ENCODE results near the gene TPTE2. TPM values are rescaled to one million over a fixed set of nuclear protein-coding genes. Genes with fewer than 3 reads are reported as not detected.
A peak's percentile ranks its signal among the peaks of the same experiment; 100 is the strongest.

The TPTE2 gene
- total and polyA plus RNA-seq, 10 of the 15 experiments (the other 5 are each of a cell fraction or from before 2014, with no cell fraction given), result 0.31 to 1.9 (median 1.2) TPM

GRCh38 chr13:19586904-19587634 lies 25.7 kb upstream of the TPTE2 start:
- TSS peak; percentile 84 for BruUV-seq (replicated peaks)
- H2AFZ ChIP-seq (ENCODE audit: control insufficient read depth, low read depth, low read length), result peak overlapping the region; percentile 89
- peak; percentile 22 for TF ChIP-seq E2F8 (IDR thresholded peaks at IDR 0.05; ENCODE audit: low read depth, partially characterized antibody)
- TF ChIP-seq ZBTB11 (CRISPR knock-in tag; IDR thresholded peaks at IDR 0.05), result peak; percentile 74
- no peak for TF ChIP-seq KLF5 (IDR thresholded peaks at IDR 0.05; ENCODE audit: partially characterized antibody)
- TF ChIP-seq LARP7 (IDR thresholded peaks at IDR 0.05), result 0 out of 2 replicates have a peak, but pooled peaks have one; percentile 31
- peak; percentile 73 for TF ChIP-seq IKZF1 (conservative IDR thresholded peaks at IDR 0.05)
- peak; percentile 25; the same call in 1 of the 2 replicates for TF ChIP-seq RAD21 (IDR thresholded peaks at IDR 0.05; ENCODE audit: insufficient read depth, low read depth, low read length)
- TF ChIP-seq SIX5 (IDR thresholded peaks at IDR 0.05; ENCODE audit: low read depth, low read length, severe bottlenecking), result peak; percentile 31
- TF ChIP-seq GATAD2B (conservative IDR thresholded peaks at IDR 0.05; ENCODE audit: low read depth), result peak; percentile 68; the same call in 1 of the 2 replicates
- TF ChIP-seq KDM1A (IDR thresholded peaks at IDR 0.05; ENCODE audit: borderline replicate concordance), result no peak
- peak; percentile 73; the same call in 1 of the 2 replicates for TF ChIP-seq DPF2 (IDR thresholded peaks at IDR 0.05)
- TF ChIP-seq SMC3 (IDR thresholded peaks at IDR 0.05; ENCODE audit: borderline replicate concordance, low read length), result 0 out of 2 replicates have a peak, but pooled peaks have one; percentile 8
- TF ChIP-seq MEF2A (IDR thresholded peaks at IDR 0.05; ENCODE audit: insufficient read depth, low read depth, low read length), result 0 out of 2 replicates have a peak, but pooled peaks have one; percentile 14
- peak; percentile 71; the same call in 1 of the 2 replicates for TF ChIP-seq CBFB (IDR thresholded peaks at IDR 0.05; ENCODE audit: low read depth)
- TF ChIP-seq STAT1 (conservative IDR thresholded peaks at IDR 0.05), result no peak

More at GRCh38 chr13:19586904-19587634, 25.7 kb upstream of the TPTE2 start:
- in situ Hi-C loops (cut with MboI) (no loop called here), intact Hi-C loops (cut with micrococcal nuclease; ENCODE audit: unreplicated experiment) (no loop called here)
- ChIA-PET SMC1A (ENCODE audit: uncharacterized antibody, unreplicated experiment) (interaction anchor here (1.0 to 4.9 kb wide), 7 partner anchors 10 to 46 kb away, joined by 3 to 51 read pairs (median 7); no protein-coding TSS in a partner anchor), POLR2A (interaction anchor here (0.7 to 1.1 kb wide), 2 partner anchors 21 to 47 kb away, joined by 3 read pairs; no protein-coding TSS in a partner anchor), RAD21 (ENCODE audit: unreplicated experiment) (interaction anchor here (0.7 to 3.5 kb wide), 10 partner anchors 16 to 498 kb away, joined by 3 to 24 read pairs (median 3); partner anchors contain the start of gene MPHOSPH8), CTCF (interaction anchor here (0.7 to 4.8 kb wide), 23 partner anchors 11 to 498 kb away, joined by 3 to 38 read pairs (median 4); partner anchors contain the start of gene MPHOSPH8)
- H3K4me2 ChIP-seq (ENCODE audit: control insufficient read depth, insufficient read depth), result peak overlapping the region; percentile 91
- H3K9me3 ChIP-seq (replicated peaks; ENCODE audit: control insufficient read depth, insufficient read depth, low read length), result no peaks in the 10 kb centered on the region
- DNase-seq (ENCODE audit: low read depth, low spot score) (peak; percentile 65), ATAC-seq (peak; percentile 92), FAIRE-seq (peak; percentile 86)
- peak overlapping the region; percentile 78 for H3K27ac ChIP-seq (ENCODE audit: control insufficient read depth, insufficient read depth)
- H3K79me2 ChIP-seq (ENCODE audit: control insufficient read depth, insufficient read depth, low read length), result no peaks in the 10 kb centered on the region
- H3K4me3 ChIP-seq, result peak overlapping the region; percentile 78
- peak overlapping the region; percentile 64 for H3K9ac ChIP-seq (ENCODE audit: control insufficient read depth, insufficient read depth, low read length)
- H4K20me1 ChIP-seq (ENCODE audit: control insufficient read depth, insufficient read depth), result no peaks in the 10 kb centered on the region
- WGBS (ENCODE audit: insufficient coverage, insufficient replicate concordance, low lambda C conversion rate, missing lambda C conversion rate), result 17% methylated on average over 17 of the region's 17 CpGs
- no peaks in the 10 kb centered on the region for H3K36me3 ChIP-seq (ENCODE audit: control insufficient read depth in 2 of 2, insufficient read depth in 2 of 2, low read length in 1 of 2)
- H3K27me3 ChIP-seq (replicated peaks in 1 of 2; ENCODE audit: control insufficient read depth in 2 of 2, insufficient read depth in 2 of 2, low read length in 1 of 2), result no peaks in the 10 kb centered on the region
- H3K4me1 ChIP-seq (ENCODE audit: control insufficient read depth, insufficient read depth, low read length), result peaks cover 10% of the 10 kb centered on the region
